HL-60/S4 treated with retinoic acid at 250 ng/mL for 4 days and 3 days (cell line): ENCODE results near the gene TBC1D24.

ENCODE experiments used
- in situ Hi-C: fragments of 300-500 bp; cut with MboI; formaldehyde crosslinking; loops from 2 replicates; pipeline ENCODE4 v1.7.0; 2022; ENCODE audit warnings: low sequenced_read_pairs

Gene TBC1D24

DNA sequence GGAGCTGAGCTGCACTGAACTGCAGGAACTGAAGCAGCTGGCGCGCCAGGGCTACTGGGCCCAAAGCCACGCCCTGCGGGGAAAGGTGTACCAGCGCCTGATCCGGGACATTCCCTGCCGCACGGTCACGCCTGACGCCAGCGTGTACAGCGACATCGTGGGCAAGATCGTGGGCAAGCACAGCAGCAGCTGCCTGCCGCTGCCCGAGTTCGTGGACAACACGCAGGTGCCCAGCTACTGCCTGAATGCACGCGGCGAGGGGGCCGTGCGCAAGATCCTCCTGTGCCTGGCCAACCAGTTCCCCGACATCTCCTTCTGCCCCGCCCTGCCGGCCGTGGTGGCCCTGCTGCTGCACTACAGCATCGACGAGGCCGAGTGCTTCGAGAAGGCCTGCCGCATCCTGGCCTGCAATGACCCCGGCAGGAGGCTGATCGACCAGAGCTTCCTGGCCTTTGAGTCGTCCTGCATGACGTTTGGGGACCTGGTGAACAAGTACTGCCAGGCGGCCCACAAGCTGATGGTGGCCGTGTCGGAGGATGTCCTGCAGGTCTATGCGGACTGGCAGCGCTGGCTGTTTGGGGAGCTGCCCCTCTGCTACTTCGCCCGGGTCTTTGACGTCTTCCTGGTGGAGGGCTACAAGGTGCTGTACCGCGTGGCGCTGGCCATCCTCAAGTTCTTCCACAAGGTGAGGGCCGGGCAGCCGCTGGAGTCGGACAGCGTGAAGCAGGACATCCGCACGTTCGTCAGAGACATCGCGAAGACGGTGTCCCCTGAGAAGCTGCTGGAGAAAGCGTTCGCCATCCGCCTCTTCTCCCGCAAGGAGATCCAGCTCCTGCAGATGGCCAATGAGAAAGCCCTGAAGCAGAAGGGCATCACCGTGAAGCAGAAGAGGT is 21.5 kb downstream of the TBC1D24 start:
- in situ Hi-C loops = loop anchor here (25.0 kb wide), 1 partner anchor 484 kb away; the partner anchor contains the start of genes NPW and ZNF598

DNA sequence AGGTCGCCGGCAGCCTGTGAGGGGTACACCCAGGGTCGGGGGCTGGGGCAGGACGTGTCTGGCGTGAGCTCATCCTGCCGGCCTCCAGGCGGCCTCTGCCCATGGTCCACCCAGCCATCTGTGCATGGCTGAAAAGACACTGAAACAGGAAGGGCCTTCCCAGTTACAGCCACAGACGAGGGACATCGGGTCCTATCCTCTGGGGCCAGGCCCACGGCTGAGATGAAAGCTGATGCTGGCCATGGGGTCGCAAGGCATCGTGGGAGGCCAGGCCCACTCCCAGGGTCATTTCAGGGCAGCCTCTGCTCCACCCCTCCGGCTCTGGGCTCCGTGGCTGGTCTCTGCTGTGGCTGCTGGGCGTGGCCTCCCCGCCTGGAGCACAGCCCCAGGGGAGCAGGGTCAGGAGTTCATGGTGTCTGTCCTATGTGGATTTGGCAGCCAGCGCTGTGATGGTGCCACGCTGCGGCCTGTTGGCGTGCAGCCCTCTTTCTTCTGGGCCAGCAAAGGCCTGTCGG is 22.2 kb downstream of the TBC1D24 start:
- in situ Hi-C loops = loop anchor here (25.0 kb wide), 1 partner anchor 485 kb away; the partner anchor contains the start of genes NPW and ZNF598

DNA sequence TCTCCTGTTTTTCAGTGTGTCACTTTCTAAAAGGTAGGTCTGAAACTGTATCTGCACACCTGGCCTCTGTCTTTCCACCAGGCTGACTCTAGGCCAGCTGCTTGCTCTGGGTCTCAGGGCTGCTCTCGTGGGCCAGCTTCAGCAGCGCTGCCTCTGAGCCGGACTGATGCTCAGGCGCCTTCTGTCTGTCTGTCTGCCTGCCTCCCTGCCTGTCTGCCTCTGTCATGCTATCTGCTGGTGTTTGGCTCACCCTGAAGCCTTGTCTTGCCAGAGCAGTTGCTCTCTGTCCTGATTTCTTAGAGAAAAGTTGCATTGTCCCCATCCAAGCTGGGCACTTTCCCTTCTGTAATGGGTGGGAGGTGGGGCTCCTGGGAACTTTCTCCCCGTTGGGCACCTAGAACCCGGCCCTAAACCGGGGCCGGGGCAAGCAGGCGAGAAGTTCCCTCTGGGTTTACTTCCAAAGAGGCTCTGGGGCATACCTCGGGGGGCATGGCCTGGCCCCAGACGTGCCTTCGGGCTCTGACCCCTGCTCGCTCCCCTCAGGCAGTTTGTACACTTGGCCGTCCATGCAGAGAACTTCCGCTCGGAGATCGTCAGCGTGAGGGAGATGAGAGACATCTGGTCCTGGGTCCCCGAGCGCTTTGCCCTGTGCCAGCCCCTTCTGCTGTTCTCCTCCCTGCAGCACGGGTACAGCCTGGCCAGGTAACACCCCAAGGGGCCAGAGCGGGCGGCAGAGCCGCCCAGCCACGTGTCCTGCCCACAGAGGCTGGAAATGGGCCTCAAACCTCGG is 23.0 kb downstream of the TBC1D24 start:
- in situ Hi-C loops = loop anchor here (25.0 kb wide), 1 partner anchor 486 kb away; the partner anchor contains the start of genes NPW and ZNF598

GRCh38 chr16:2498531-2499253 is 23.8 kb downstream of the TBC1D24 start:
- in situ Hi-C loops = loop anchor here (25.0 kb wide), 1 partner anchor 486 kb away; the partner anchor contains the start of genes NPW and ZNF598

DNA sequence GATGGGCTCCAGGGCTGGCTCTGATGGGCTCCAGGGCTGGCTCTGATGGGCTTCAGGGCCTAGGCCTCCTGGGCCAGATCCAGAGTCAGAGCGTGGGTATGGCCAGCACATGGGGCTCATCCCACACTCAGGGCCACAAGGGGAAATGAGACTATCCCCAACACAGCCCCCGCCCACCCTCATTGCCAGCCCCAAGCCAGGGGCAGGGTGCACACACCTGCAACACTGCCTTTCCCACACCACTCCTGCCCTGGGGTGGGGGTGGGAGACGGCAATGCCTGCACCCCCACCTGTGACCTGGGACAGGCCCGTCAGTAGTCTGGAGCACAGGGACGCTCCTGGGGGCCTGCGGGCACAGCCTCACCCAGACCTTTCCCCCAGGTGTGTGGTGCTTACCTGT is 24.5 kb downstream of the TBC1D24 start:
- in situ Hi-C loops = loop anchor here (25.0 kb wide), 1 partner anchor 487 kb away; the partner anchor contains the start of genes NPW and ZNF598

- in situ Hi-C loops = loop anchor here (25.0 kb wide), 1 partner anchor 488 kb away; the partner anchor contains the start of genes NPW and ZNF598
These were observed 25.0 kb downstream of the TBC1D24 start for GRCh38 chr16:2499890-2500429.

- in situ Hi-C loops = no loop called here
These were observed 25.5 kb downstream of the TBC1D24 start for GRCh38 chr16:2500430-2500917.

- in situ Hi-C loops = no loop called here
These were observed 26.2 kb downstream of the TBC1D24 start for GRCh38 chr16:2500918-2501750.

DNA sequence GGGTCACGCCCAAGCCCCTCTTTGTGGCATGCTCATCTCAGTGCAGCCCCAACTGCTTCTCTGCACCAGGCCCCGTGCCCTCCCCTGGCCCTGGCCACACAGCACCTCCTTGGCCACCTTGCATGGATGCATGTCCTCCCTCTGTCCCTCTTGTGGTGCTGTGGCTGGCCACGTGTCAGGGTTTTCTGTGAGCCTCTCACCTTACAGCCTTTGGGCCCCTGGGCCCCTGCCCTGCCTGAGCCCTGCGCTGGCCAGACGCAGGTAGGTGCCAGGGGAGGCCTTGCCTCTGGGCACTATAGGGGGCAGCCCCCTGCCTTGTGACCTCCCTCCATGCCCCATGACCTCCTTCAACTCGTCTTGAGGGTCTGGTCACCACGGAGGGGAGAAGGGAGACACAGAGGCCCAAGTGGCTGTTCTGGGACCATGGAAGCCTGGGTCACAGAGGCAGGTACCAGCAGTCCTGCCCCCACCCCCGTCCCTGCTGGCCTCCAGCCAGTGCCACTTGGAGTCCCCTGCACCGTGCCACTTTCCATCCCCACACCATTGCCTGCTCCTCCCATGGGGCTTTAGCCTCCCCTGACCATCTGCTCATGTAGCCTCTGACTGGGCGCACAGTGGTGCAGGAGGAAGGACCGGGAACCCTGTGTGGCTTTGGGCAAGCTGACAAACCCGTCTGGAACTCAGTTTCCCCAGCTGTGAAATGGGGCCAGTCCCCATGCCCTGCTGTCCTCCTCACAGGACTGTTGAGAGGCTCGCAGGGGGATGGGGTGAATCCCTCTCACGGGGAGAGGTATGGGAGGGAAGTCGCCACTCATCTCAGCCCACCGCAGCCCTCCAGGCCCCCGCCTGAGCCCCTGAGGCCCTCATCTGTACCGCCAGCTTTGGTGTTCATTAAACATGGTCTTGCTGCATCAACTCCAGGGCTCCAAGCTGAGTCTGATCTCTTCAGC is 27.3 kb downstream of the TBC1D24 start:
- in situ Hi-C loops = no loop called here

- in situ Hi-C loops = no loop called here
These were observed 30.8 kb downstream of the TBC1D24 start for GRCh38 chr16:2505695-2506094.

DNA sequence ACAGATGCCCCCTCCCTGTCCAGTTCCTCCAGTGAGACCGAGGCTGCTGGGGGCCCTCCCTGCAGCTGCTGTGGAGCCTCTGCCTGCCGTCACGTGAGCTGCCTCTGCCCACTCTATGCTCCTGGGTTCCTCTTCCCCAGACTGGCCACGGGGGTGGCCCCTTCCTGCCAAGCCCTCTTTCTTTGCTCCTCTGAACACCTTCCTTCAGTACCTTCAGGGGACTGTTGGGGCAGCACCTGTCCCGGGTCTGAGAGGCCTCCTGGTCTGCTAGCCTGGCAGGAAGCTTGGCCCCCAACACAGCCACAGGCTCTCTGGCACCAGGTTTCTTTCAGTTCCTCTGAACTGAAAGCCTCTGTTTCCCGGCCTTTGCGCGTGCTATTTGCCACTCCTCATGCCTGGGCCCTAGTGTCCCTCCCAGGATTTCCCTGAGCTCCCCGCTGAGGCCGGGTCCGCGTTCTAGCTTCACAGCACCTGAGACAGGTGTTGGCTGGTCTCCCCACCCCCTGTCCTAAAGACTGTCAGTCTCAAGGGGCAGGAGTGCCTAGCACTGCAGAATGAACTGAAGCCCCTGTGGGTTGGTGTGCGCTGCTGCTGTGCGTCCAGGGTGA is 32.2 kb downstream of the TBC1D24 start:
- in situ Hi-C loops = no loop called here

- in situ Hi-C loops = no loop called here
These were observed 32.7 kb downstream of the TBC1D24 start for GRCh38 chr16:2507665-2508064.

DNA sequence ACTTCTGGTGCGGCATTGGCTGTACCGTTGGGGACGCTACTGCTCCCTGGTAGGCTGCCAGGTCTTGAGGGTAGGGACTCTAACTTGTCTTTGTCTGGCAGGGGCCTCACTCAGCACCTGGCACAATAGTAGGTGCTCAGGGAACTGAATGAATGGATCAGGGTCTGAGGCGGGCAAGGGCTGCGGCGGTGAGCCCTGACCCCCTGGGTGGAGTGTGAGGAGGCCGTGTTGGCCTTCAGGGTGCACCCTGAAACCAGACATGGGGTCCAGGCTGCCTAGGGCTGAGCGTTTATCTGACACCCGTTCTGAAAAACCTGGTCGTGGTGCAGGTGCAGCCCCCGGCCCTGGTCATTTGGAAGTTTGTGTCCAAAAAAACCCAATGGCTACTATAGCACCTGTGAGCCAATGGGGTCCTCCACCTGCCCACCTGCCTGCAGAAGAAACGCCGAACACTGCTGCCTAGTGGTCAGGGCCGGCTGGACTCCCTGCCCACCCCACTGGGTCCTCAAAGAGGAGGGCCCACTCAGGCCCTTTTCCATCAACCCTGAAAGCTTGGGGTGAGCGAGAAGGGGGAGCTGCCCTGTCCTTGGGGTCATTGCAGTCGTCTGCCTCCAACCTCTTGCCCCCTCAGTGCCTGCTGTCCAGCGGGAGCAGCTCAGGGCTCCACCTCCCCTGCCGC is 33.9 kb downstream of the TBC1D24 start:
- in situ Hi-C loops = no loop called here

GRCh38 chr16:2511128-2511800 is 36.3 kb downstream of the TBC1D24 start:
- in situ Hi-C loops = no loop called here

DNA sequence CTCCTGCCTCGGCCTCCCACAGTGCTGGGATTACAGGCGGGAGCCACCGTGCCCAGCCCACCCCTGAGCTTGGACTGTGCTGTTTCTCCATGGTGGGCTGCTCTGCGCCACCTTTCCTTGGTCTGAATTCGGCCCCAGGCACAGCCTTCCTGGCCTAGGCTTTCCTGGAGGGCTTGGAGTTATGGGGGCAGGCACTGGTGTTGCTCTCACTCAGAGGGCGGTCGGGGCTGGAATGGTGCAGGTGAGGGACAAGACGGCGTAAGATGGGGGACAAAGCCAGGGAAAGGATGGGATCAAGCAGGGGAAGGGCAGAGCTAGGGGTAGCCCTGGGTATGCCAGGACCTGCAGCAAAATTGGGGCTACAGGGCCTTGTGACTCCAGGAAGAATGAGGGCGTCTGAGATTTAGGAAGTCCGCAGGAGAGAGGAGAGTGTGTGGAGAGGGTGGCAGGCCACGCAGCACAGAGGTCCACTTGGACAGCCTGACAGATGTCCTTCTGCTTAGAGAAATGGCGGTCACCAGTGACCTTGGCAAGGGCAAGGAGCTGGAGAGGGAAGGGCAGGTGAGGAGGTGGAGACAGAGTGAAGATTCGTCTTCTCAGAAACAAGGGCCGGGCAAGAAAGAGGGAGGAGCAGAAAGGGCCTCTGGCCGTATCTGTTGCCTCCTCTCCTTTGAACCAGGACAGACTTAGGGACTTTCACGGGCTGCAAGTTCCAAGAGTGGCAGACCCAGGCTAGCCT is 37.2 kb downstream of the TBC1D24 start:
- in situ Hi-C loops = no loop called here
